IMR-90 (cell line): Measurements from ENCODE around the gene DHH.

Experiments used
- CTCF ChIP-seq: conservative IDR thresholded peaks from 2 replicates; pipeline ENCODE4 v1.5.1; 2012; ENCODE audit warnings: mild to moderate bottlenecking, low read depth, low read length, improper control_type of control experiment
- ELK1 ChIP-seq: fragments of 150-350 bp; IDR thresholded peaks from 2 replicates; pipeline ENCODE4 v1.6.1; 2016; ENCODE audit warnings: low read depth, mild to moderate bottlenecking, low read length, moderate library complexity, borderline replicate concordance
- FOS ChIP-seq: fragments of 150-350 bp; IDR thresholded peaks from 2 replicates; pipeline ENCODE4 v1.6.1; 2016; ENCODE audit warnings: low read depth, low read length
- MAFK ChIP-seq: IDR thresholded peaks from 2 replicates; pipeline ENCODE4 v1.6.1; 2012; ENCODE audit warnings: low read depth, low read length, improper control_type of control experiment
- POLR2A ChIP-seq: IDR thresholded peaks from 2 replicates; pipeline ENCODE4 v1.6.1; 2012; ENCODE audit warnings: mild to moderate bottlenecking, low read depth, low read length
- RAD21 ChIP-seq: IDR thresholded peaks from 2 replicates; pipeline ENCODE4 v1.6.1; 2012; ENCODE audit warnings: low read length, improper control_type of control experiment
- USF2 ChIP-seq: fragments of 150-350 bp; IDR thresholded peaks from 2 replicates; pipeline ENCODE4 v1.6.1; 2017; ENCODE audit warnings: mild to moderate bottlenecking, antibody characterized with exemption, low read length, low read depth

- TF ChIP-seq CTCF (no peak), POLR2A (no peak), RAD21 (no peak), USF2 (no peak), ELK1 (no peak), MAFK (no peak), FOS (no peak)
Observed at GRCh38 chr12:49092816-49093406, 1.7 kb downstream of the DHH start.
